WTC11 (cell line): ENCODE data around the gene IL1RAPL1. TPM values are rescaled to one million over a fixed set of nuclear protein-coding genes. Genes with fewer than 3 reads are reported as not detected.

ENCODE experiments used
- ATAC-seq: fragments of 200-7000 bp; cut with Tn5 transposase; 2 replicates; pipeline ENCODE4 v1.10.0; 2021; ENCODE audit warnings: mild to moderate bottlenecking, moderate library complexity
- CTCF ChIA-PET: fragments of 300-600 bp; sonication (Branson Sonifier 250); formaldehyde crosslinking; loops from one replicate; lab custom pipeline; 2021; ENCODE audit warnings: antibody characterized with exemption; lab: Charles Lee
- POLR2A ChIA-PET: fragments of 350-600 bp; sonication (Branson Sonifier 250); formaldehyde crosslinking; loops from one replicate; lab custom pipeline; 2021; ENCODE audit warnings: antibody characterized with exemption; lab: Charles Lee
- DNase-seq: peaks from one replicate; pipeline ENCODE4 v3.0.0; 2021; ENCODE audit warnings: low spot score
- H3K27ac Mint-ChIP-seq: 2 replicates; pipeline ENCODE4 v1.8.0; 2021; ENCODE audit warnings: mixed read lengths
- H3K27me3 Mint-ChIP-seq: 2 replicates; pipeline ENCODE4 v1.8.0; 2021; ENCODE audit warnings: low read depth, mild to moderate bottlenecking, moderate library complexity, mixed read lengths
- H3K36me3 Mint-ChIP-seq: 2 replicates; pipeline ENCODE4 v1.8.0; 2021; ENCODE audit warnings: mixed read lengths
- H3K4me1 Mint-ChIP-seq: 2 replicates; pipeline ENCODE4 v1.8.0; 2022; ENCODE audit warnings: mixed read lengths
- H3K4me3 Mint-ChIP-seq: 2 replicates; pipeline ENCODE4 v1.8.0; 2021; ENCODE audit warnings: mild to moderate bottlenecking, moderate library complexity, mixed read lengths
- H3K9me3 Mint-ChIP-seq: 2 replicates; pipeline ENCODE4 v1.8.0; 2021; ENCODE audit warnings: mixed read lengths
- ARID4B ChIP-seq: sonication (generic); formaldehyde crosslinking; IDR thresholded peaks from 2 replicates; pipeline ENCODE4 v1.8.0; 2023; ENCODE audit warnings: missing genetic modification reagents, mild to moderate bottlenecking, borderline replicate concordance
- ATF1 ChIP-seq: sonication (generic); formaldehyde crosslinking; IDR thresholded peaks from 2 replicates; pipeline ENCODE4 v1.8.1; 2023; ENCODE audit warnings: mild to moderate bottlenecking, moderate library complexity, missing genetic modification reagents
- ATF6 ChIP-seq: sonication (generic); formaldehyde crosslinking; IDR thresholded peaks from 2 replicates; pipeline ENCODE4 v1.8.1; 2023; ENCODE audit warnings: mild to moderate bottlenecking, missing genetic modification reagents
- E2F4 ChIP-seq: sonication (generic); formaldehyde crosslinking; IDR thresholded peaks from 2 replicates; pipeline ENCODE4 v1.8.1; 2022; ENCODE audit warnings: low read depth, mild to moderate bottlenecking, moderate library complexity, missing genetic modification reagents, borderline replicate concordance
- ELF4 ChIP-seq: sonication (generic); formaldehyde crosslinking; IDR thresholded peaks from 2 replicates; pipeline ENCODE4 v1.8.1; 2022; ENCODE audit warnings: low read depth, mild to moderate bottlenecking, moderate library complexity, missing genetic modification reagents
- EMX1 ChIP-seq: fragments of 250-450 bp; sonication (Bioruptor Pico); IDR thresholded peaks from 2 replicates; pipeline ENCODE4 v1.8.0; 2021; ENCODE audit warnings: mild to moderate bottlenecking
- FOXJ3 ChIP-seq: sonication (generic); formaldehyde crosslinking; IDR thresholded peaks from 2 replicates; pipeline ENCODE4 v1.9.0; 2021; ENCODE audit warnings: missing genetic modification reagents, mild to moderate bottlenecking, borderline replicate concordance
- JAZF1 ChIP-seq: fragments of 250-450 bp; sonication (Bioruptor Pico); IDR thresholded peaks from 2 replicates; pipeline ENCODE4 v1.9.0; 2021; ENCODE audit warnings: moderate library complexity, mild to moderate bottlenecking, inconsistent platforms
- JUN ChIP-seq: sonication (generic); formaldehyde crosslinking; IDR thresholded peaks from 2 replicates; pipeline ENCODE4 v1.8.0; 2023; ENCODE audit warnings: mild to moderate bottlenecking, missing genetic modification reagents
- NFE2L1 ChIP-seq: sonication (generic); formaldehyde crosslinking; IDR thresholded peaks from 2 replicates; pipeline ENCODE4 v1.8.1; 2023; ENCODE audit warnings: missing genetic modification reagents
- NFYB ChIP-seq: sonication (generic); formaldehyde crosslinking; conservative IDR thresholded peaks from 2 replicates; pipeline ENCODE4 v1.8.0; 2022; ENCODE audit warnings: low read depth, missing genetic modification reagents
- NR2C2 ChIP-seq: sonication (generic); formaldehyde crosslinking; IDR thresholded peaks from 2 replicates; pipeline ENCODE4 v1.8.0; 2022; ENCODE audit warnings: mild to moderate bottlenecking, missing genetic modification reagents
- NR3C1 ChIP-seq: sonication (generic); formaldehyde crosslinking; conservative IDR thresholded peaks from 2 replicates; pipeline ENCODE4 v1.8.1; 2023; ENCODE audit warnings: low read depth, mild to moderate bottlenecking, missing genetic modification reagents
- PREB ChIP-seq: sonication (generic); formaldehyde crosslinking; IDR thresholded peaks from 2 replicates; pipeline ENCODE4 v1.8.1; 2022; ENCODE audit warnings: mild to moderate bottlenecking, missing genetic modification reagents, moderate library complexity, borderline replicate concordance
- SP1 ChIP-seq: sonication (generic); formaldehyde crosslinking; conservative IDR thresholded peaks from 2 replicates; pipeline ENCODE4 v1.8.1; 2022; ENCODE audit warnings: missing genetic modification reagents
- USF1 ChIP-seq: sonication (generic); formaldehyde crosslinking; IDR thresholded peaks from 2 replicates; pipeline ENCODE4 v1.8.0; 2022; ENCODE audit warnings: mild to moderate bottlenecking, missing genetic modification reagents
- USF2 ChIP-seq: sonication (generic); formaldehyde crosslinking; IDR thresholded peaks from 2 replicates; pipeline ENCODE4 v1.8.1; 2023; ENCODE audit warnings: mild to moderate bottlenecking, missing genetic modification reagents, moderate library complexity
- ZNF232 ChIP-seq: sonication (generic); formaldehyde crosslinking; IDR thresholded peaks from 2 replicates; pipeline ENCODE4 v1.8.0; 2022; ENCODE audit warnings: mild to moderate bottlenecking, missing genetic modification reagents
- ZNF281 ChIP-seq: sonication (generic); formaldehyde crosslinking; IDR thresholded peaks from 2 replicates; pipeline ENCODE4 v1.8.0; 2023; ENCODE audit warnings: mild to moderate bottlenecking, missing genetic modification reagents
- ZNF512 ChIP-seq: sonication (generic); formaldehyde crosslinking; IDR thresholded peaks from 2 replicates; pipeline ENCODE4 v1.8.1; 2022; ENCODE audit warnings: missing genetic modification reagents, borderline replicate concordance
- total RNA-seq: library from RNA; stranded (reverse); gene quantifications from 3 replicates; pipeline ENCODE4 v1.2.3, GENCODE V29; 2021

Gene IL1RAPL1
- total RNA-seq, 1 experiment from 2014 or later, result 0.13 TPM

GRCh38 chrX:28584025-28584424 is 3.2 kb upstream of the IL1RAPL1 start:
- Mint-ChIP-seq H3K4me1 (peaks cover 35% of the 10 kb centered on the region), H3K36me3 (no peaks in the 10 kb centered on the region), H3K9me3 (no peaks in the 10 kb centered on the region), H3K27ac (no peak overlapping the region), H3K27me3 (peaks cover 2% of the 10 kb centered on the region; the same call in 1 of the 2 replicates), H3K4me3 (no peak overlapping the region)
- POLR2A ChIA-PET, result no interaction called here
- DNase-seq, result no peak
- CTCF ChIA-PET, result interaction anchor here (0.5 kb wide), 1 partner anchor 503 kb away, joined by 4 read pairs; no protein-coding TSS in a partner anchor
- no peak for TF ChIP-seq ZNF232 (CRISPR knock-in tag)
- no peak for TF ChIP-seq SP1
- no peak for TF ChIP-seq ZNF281 (CRISPR knock-in tag)
- no peak for TF ChIP-seq USF2
- no peak for TF ChIP-seq NR2C2
- TF ChIP-seq ARID4B (CRISPR knock-in tag), result no peak
- no peak for TF ChIP-seq PREB (CRISPR knock-in tag)
- TF ChIP-seq JUN (CRISPR knock-in tag), result no peak
- TF ChIP-seq NFYB (CRISPR knock-in tag), result no peak
- TF ChIP-seq ATF6 (CRISPR knock-in tag), result no peak
- no peak for TF ChIP-seq FOXJ3 (CRISPR knock-in tag)
- no peak for TF ChIP-seq NFE2L1
- no peak for TF ChIP-seq USF1 (CRISPR knock-in tag)
- no peak for TF ChIP-seq E2F4 (CRISPR knock-in tag)
- no peak for TF ChIP-seq ZNF512
- no peak for TF ChIP-seq NR3C1 (CRISPR knock-in tag)
- no peak for TF ChIP-seq ATF1 (CRISPR knock-in tag)
- TF ChIP-seq ELF4 (CRISPR knock-in tag), result no peak
- TF ChIP-seq EMX1, result no peak
- TF ChIP-seq JAZF1 (CRISPR knock-in tag), result no peak
- no peak for ATAC-seq
